ENCODE measurements around the gene ARHGAP32. TPM values are rescaled to one million over a fixed set of nuclear protein-coding genes. Genes with fewer than 3 reads are reported as not detected.
"Not testable (repeated sequence)": the region's sequence is repeated elsewhere in the genome, so short reads cannot be mapped to it uniquely, and the experiment has no call there.

Gene ARHGAP32
- total RNA-seq, 1 experiment from 2014 or later = 22.0 TPM

DNA sequence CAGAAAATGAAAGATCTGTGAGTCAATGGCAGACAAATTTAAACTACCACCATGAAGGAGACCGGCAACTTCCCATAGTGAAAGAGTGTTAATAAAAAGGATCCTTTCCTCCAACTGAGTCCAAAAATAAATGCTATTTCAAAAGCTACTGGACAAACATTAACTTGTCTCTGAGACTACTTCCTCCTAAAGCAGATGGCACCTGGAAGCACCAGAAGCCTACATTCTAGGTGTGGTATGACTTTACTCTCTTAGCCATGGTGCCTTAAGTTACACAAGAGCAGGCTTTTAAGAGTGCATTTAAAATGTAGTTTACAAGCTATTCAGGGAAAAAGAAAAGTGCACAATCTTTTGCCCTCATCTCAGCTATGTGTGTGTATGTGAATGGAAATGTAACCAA is 2.5 kb downstream of the ARHGAP32 start:
- WGBS (ENCODE audit: extremely low coverage, insufficient read length, low lambda C conversion rate) = no CpG with 5 or more reads among the region's 1 CpG
- H2BK15ac ChIP-seq (ENCODE audit: low read depth, low read length) = no peak overlapping the region
- H3K4ac ChIP-seq (ENCODE audit: low read depth, low read length) = no peak overlapping the region
- no peak overlapping the region for H2BK120ac ChIP-seq (ENCODE audit: low read depth, low read length, poor library complexity, severe bottlenecking)
- H3K79me2 ChIP-seq (ENCODE audit: insufficient read depth, low read length) = no peaks in the 10 kb centered on the region; the same call in 1 of the 2 replicates
- Mint-ChIP-seq H3K36me3 (ENCODE audit: insufficient read depth in 1 of 3, low read depth in 3 of 3) (peaks cover 7 to 29% (median 15%) of the 10 kb centered on the region in 3 experiments; a peak in 6 of 7 replicates), H3K4me3 (no peak overlapping the region), H3K27me3 (ENCODE audit: low read depth) (no peaks in the 10 kb centered on the region), H3K9me3 (peaks cover 13 to 15% of the 10 kb centered on the region in 2 experiments; a peak in 4 of 5 replicates), H3K27ac (peak overlapping the region in 1 of 3 experiments; percentile 44; a peak in 1 of 7 replicates), H3K4me1 (peaks cover 2 to 10% of the 10 kb centered on the region in 2 experiments)
- no peak overlapping the region for H3T11ph ChIP-seq (ENCODE audit: low read length)
- no peak overlapping the region for H3K4me2 ChIP-seq (ENCODE audit: insufficient read depth, insufficient read length, low read length)
- H2BK5ac ChIP-seq (ENCODE audit: insufficient read length, low read length) = no peak overlapping the region
- H3K23ac ChIP-seq (ENCODE audit: insufficient read length, low read depth, low read length) = no peak overlapping the region
- H3K14ac ChIP-seq (ENCODE audit: insufficient read depth, low read length) = no peak overlapping the region
- no peak overlapping the region for H2AK5ac ChIP-seq (ENCODE audit: insufficient read length, low read length)
- no peaks in the 10 kb centered on the region for H4K20me1 ChIP-seq (ENCODE audit: control insufficient read depth, insufficient read depth, insufficient read length)
- no peak overlapping the region for H4K91ac ChIP-seq (ENCODE audit: insufficient read length, low read depth, low read length)
- no peak overlapping the region for H4K5ac ChIP-seq (ENCODE audit: insufficient read length, low read depth, low read length)
- no peak overlapping the region for H3K18ac ChIP-seq (ENCODE audit: insufficient read length, low read depth, low read length)
- H3K79me1 ChIP-seq (ENCODE audit: insufficient read depth, low read depth, low read length, poor library complexity, severe bottlenecking) = peaks cover 4% of the 10 kb centered on the region
- H3K56ac ChIP-seq (ENCODE audit: insufficient read length, low read depth, low read length) = no peak overlapping the region
- no peak overlapping the region for H3K9ac ChIP-seq (ENCODE audit: extremely low read depth, insufficient read length, low read length)
- no peaks in the 10 kb centered on the region for H3K9me3 ChIP-seq (ENCODE audit: control insufficient read depth, low read depth, low read length)
- no peak overlapping the region for H3K27ac ChIP-seq (ENCODE audit: insufficient read length, low read depth, low read length)
- no peaks in the 10 kb centered on the region for H3K23me2 ChIP-seq (ENCODE audit: insufficient read length, low read depth, low read length, poor library complexity, severe bottlenecking)
- H3K27me3 ChIP-seq (ENCODE audit: insufficient read depth, low read length) = no peaks in the 10 kb centered on the region
- H3K4me1 ChIP-seq (ENCODE audit: insufficient read depth, low read length) = peaks cover 6% of the 10 kb centered on the region
- no peak overlapping the region for H2BK20ac ChIP-seq (ENCODE audit: low read depth, low read length, poor library complexity, severe bottlenecking)
- no peak overlapping the region for H2AFZ ChIP-seq (ENCODE audit: low read length)
- H2BK12ac ChIP-seq (ENCODE audit: insufficient read length, low read depth, low read length) = no peak overlapping the region
- H4K8ac ChIP-seq (replicated peaks; ENCODE audit: insufficient read length, low read depth, low read length) = no peak overlapping the region
- TF ChIP-seq, protein P1, sequence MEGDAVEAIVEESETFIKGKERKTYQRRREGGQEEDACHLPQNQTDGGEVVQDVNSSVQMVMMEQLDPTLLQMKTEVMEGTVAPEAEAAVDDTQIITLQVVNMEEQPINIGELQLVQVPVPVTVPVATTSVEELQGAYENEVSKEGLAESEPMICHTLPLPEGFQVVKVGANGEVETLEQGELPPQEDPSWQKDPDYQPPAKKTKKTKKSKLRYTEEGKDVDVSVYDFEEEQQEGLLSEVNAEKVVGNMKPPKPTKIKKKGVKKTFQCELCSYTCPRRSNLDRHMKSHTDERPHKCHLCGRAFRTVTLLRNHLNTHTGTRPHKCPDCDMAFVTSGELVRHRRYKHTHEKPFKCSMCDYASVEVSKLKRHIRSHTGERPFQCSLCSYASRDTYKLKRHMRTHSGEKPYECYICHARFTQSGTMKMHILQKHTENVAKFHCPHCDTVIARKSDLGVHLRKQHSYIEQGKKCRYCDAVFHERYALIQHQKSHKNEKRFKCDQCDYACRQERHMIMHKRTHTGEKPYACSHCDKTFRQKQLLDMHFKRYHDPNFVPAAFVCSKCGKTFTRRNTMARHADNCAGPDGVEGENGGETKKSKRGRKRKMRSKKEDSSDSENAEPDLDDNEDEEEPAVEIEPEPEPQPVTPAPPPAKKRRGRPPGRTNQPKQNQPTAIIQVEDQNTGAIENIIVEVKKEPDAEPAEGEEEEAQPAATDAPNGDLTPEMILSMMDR (conservative IDR thresholded peaks at IDR 0.05) = no peak
- DNase-seq = no peak

DNA sequence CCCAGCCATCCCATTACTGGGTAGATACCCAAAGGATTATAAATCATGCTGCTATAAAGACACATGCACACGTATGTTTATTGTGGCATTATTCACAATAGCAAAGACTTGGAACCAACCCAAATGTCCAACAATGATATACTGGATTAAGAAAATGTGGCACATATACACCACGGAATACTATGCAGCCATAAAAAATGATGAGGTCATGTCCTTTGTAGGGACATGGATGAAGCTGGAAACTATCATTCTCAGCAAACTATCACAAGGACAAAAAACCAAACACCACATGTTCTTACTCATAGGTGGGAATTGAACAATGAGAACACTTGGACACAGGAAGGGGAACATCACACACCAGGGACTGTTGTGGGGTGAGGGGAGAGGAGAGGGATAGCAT is 7.0 kb downstream of the ARHGAP32 start:
- H3K27ac ChIP-seq (ENCODE audit: insufficient read length, low read depth, low read length); H3K4me1 ChIP-seq (ENCODE audit: insufficient read depth, low read length); H2BK12ac ChIP-seq (ENCODE audit: insufficient read length, low read depth, low read length); H2AFZ ChIP-seq (ENCODE audit: low read length); H3K27me3 ChIP-seq (ENCODE audit: insufficient read depth, low read length); H2AK5ac ChIP-seq (ENCODE audit: insufficient read length, low read length); H2BK120ac ChIP-seq (ENCODE audit: low read depth, low read length, poor library complexity, severe bottlenecking); H4K20me1 ChIP-seq (ENCODE audit: control insufficient read depth, insufficient read depth, insufficient read length); H2BK20ac ChIP-seq (ENCODE audit: low read depth, low read length, poor library complexity, severe bottlenecking); H3K18ac ChIP-seq (ENCODE audit: insufficient read length, low read depth, low read length); H3K56ac ChIP-seq (ENCODE audit: insufficient read length, low read depth, low read length); H3K79me1 ChIP-seq (ENCODE audit: insufficient read depth, low read depth, low read length, poor library complexity, severe bottlenecking); H3K9ac ChIP-seq (ENCODE audit: extremely low read depth, insufficient read length, low read length); H2BK5ac ChIP-seq (ENCODE audit: insufficient read length, low read length); H3K4me2 ChIP-seq (ENCODE audit: insufficient read depth, insufficient read length, low read length); H3K4me3 Mint-ChIP-seq; H3K79me2 ChIP-seq (ENCODE audit: insufficient read depth, low read length); H4K8ac ChIP-seq (replicated peaks; ENCODE audit: insufficient read length, low read depth, low read length); DNase-seq; H4K5ac ChIP-seq (ENCODE audit: insufficient read length, low read depth, low read length); H3K23ac ChIP-seq (ENCODE audit: insufficient read length, low read depth, low read length); H3T11ph ChIP-seq (ENCODE audit: low read length); H2BK15ac ChIP-seq (ENCODE audit: low read depth, low read length); H3K14ac ChIP-seq (ENCODE audit: insufficient read depth, low read length); H3K9me3 ChIP-seq (ENCODE audit: control insufficient read depth, low read depth, low read length); H4K91ac ChIP-seq (ENCODE audit: insufficient read length, low read depth, low read length); H3K27me3 Mint-ChIP-seq (ENCODE audit: low read depth); H3K4ac ChIP-seq (ENCODE audit: low read depth, low read length); H3K27ac Mint-ChIP-seq; H3K23me2 ChIP-seq (ENCODE audit: insufficient read length, low read depth, low read length, poor library complexity, severe bottlenecking): not testable (repeated sequence)
- peaks cover 18 to 29% of the 10 kb centered on the region in 2 experiments for H3K4me1 Mint-ChIP-seq
- peaks cover 14 to 16% of the 10 kb centered on the region in 2 experiments; a peak in 4 of 5 replicates for H3K9me3 Mint-ChIP-seq
- no CpG with 5 or more reads among the region's 2 CpGs for WGBS (ENCODE audit: extremely low coverage, insufficient read length, low lambda C conversion rate)
- H3K36me3 Mint-ChIP-seq (ENCODE audit: insufficient read depth in 1 of 3, low read depth in 3 of 3) = peaks cover 7 to 33% (median 17%) of the 10 kb centered on the region in 3 experiments
